Vagina (tissue), 2 donors: Measurements from ENCODE around the gene ARHGEF12. TPM values are rescaled to one million over a fixed set of nuclear protein-coding genes. Genes with fewer than 3 reads are reported as not detected.

Experiments
- DNase-seq, 2 donors: peaks; one replicate each; pipeline ENCODE4 v3.0.0-alpha.2; 2017; ENCODE audit errors: extremely low spot score in 2 of 2
- H3K27ac ChIP-seq: fragments of 200-600 bp; sonication (generic); one replicate; pipeline ENCODE4 v1.5.1; 2019
- H3K27me3 ChIP-seq: fragments of 200-600 bp; sonication (generic); one replicate; pipeline ENCODE4 v1.5.1; 2019
- H3K36me3 ChIP-seq, 2 donors: fragments of 200-600 bp; sonication (generic); one replicate each; pipeline ENCODE4 v1.5.1; 2017 to 2019
- H3K4me1 ChIP-seq: fragments of 200-600 bp; sonication (generic); one replicate; pipeline ENCODE4 v1.5.1; 2019
- H3K4me3 ChIP-seq, 2 donors: fragments of 200-600 bp; sonication (generic); 1 replicate in 1 of 2; 2 replicates in 1 of 2; pipeline ENCODE4 v1.5.1; 2016 to 2019
- H3K9me3 ChIP-seq: fragments of 200-600 bp; sonication (generic); one replicate; pipeline ENCODE4 v1.5.1; 2019
- CTCF ChIP-seq, 3 experiments: fragments of 450-650 bp in 2 of 3; fragments of 200-600 bp in 1 of 3; sonication (generic) in 1 of 3; IDR thresholded peaks; one replicate each; pipeline ENCODE4 v1.5.1; 2017 to 2019; ENCODE audit warnings: antibody characterized with exemption in 3 of 3, mild to moderate bottlenecking in 2 of 3, moderate library complexity in 2 of 3
- POLR2A ChIP-seq, 2 donors: fragments of 450-650 bp; IDR thresholded peaks; one replicate each; pipeline ENCODE4 v1.6.1; 2017; ENCODE audit warnings: antibody characterized with exemption in 2 of 2, mild to moderate bottlenecking in 2 of 2, moderate library complexity in 2 of 2
- POLR2AphosphoS5 ChIP-seq, 2 donors: sonication (generic); formaldehyde crosslinking; IDR thresholded peaks; one replicate each; pipeline ENCODE4 v1.9.0; 2017; ENCODE audit warnings: antibody characterized with exemption in 2 of 2, mild to moderate bottlenecking in 2 of 2, low read depth in 1 of 2; ENCODE audit not compliant: insufficient read depth in 1 of 2
- intact Hi-C: fragments of 100-400 bp; cut with DNase I; formaldehyde crosslinking; loops from one replicate; pipeline ENCODE4 v1.15.1; 2023
- total RNA-seq: library from RNA; depleted of rRNA; stranded (reverse); fragments of >200 nt; gene quantifications from one replicate; pipeline ENCODE4 v1.2.3, GENCODE V29; 2016

The ARHGEF12 gene
- total RNA-seq, 1 donor from 2014 or later: 106 TPM

GRCh38 chr11:120514541-120515121, 178.4 kb downstream of the ARHGEF12 start:
- TF ChIP-seq POLR2AphosphoS5 (IDR thresholded peaks at IDR 0.05; ENCODE audit: insufficient read depth in 1 of 2, low read depth in 1 of 2): no peak
- TF ChIP-seq CTCF (IDR thresholded peaks at IDR 0.05): no peak
- TF ChIP-seq POLR2A (IDR thresholded peaks at IDR 0.05): no peak
- no peak for DNase-seq
- Histone ChIP-seq H3K27ac (no peak overlapping the region), H3K36me3 (no peaks in the 10 kb centered on the region), H3K27me3 (no peaks in the 10 kb centered on the region), H3K4me3 (no peak overlapping the region), H3K4me1 (peaks cover 4% of the 10 kb centered on the region), H3K9me3 (no peaks in the 10 kb centered on the region)
- intact Hi-C loops: loop anchor here (5.0 to 10.0 kb wide), 3 partner anchors 173 to 680 kb away; no protein-coding TSS in a partner anchor

GRCh38 chr11:120515186-120515723, 179.0 kb downstream of the ARHGEF12 start:
- TF ChIP-seq POLR2AphosphoS5 (IDR thresholded peaks at IDR 0.05; ENCODE audit: insufficient read depth in 1 of 2, low read depth in 1 of 2) (no peak), POLR2A (IDR thresholded peaks at IDR 0.05) (no peak), CTCF (IDR thresholded peaks at IDR 0.05) (no peak)
- DNase-seq: no peak

GRCh38 chr11:120516461-120517389, 180.5 kb downstream of the ARHGEF12 start:
- H3K36me3 ChIP-seq: no peaks in the 10 kb centered on the region
- TF ChIP-seq CTCF (IDR thresholded peaks at IDR 0.05): no peak
- no peak overlapping the region for H3K27ac ChIP-seq
- H3K4me1 ChIP-seq: peaks cover 4% of the 10 kb centered on the region
- no peaks in the 10 kb centered on the region for H3K27me3 ChIP-seq
- DNase-seq: no peak
- no peaks in the 10 kb centered on the region for H3K9me3 ChIP-seq
- intact Hi-C loops: loop anchor here (10.0 kb wide), 2 partner anchors 438 to 678 kb away; no protein-coding TSS in a partner anchor
- H3K4me3 ChIP-seq: no peak overlapping the region

More at GRCh38 chr11:120515186-120515723, 179.0 kb downstream of the ARHGEF12 start:
- H3K4me1 ChIP-seq: peaks cover 4% of the 10 kb centered on the region
- H3K36me3 ChIP-seq: no peaks in the 10 kb centered on the region
- H3K27ac ChIP-seq: no peak overlapping the region
- no peaks in the 10 kb centered on the region for H3K27me3 ChIP-seq
- intact Hi-C loops: loop anchor here (10.0 kb wide), 2 partner anchors 440 to 680 kb away; no protein-coding TSS in a partner anchor
- H3K9me3 ChIP-seq: no peaks in the 10 kb centered on the region
- no peak overlapping the region for H3K4me3 ChIP-seq

- H3K27me3 ChIP-seq: no peaks in the 10 kb centered on the region
- intact Hi-C loops: loop anchor here (10.0 kb wide), 2 partner anchors 437 to 677 kb away; no protein-coding TSS in a partner anchor
- no peaks in the 10 kb centered on the region for H3K4me1 ChIP-seq
- TF ChIP-seq CTCF (IDR thresholded peaks at IDR 0.05): no peak
- no peak for TF ChIP-seq POLR2AphosphoS5 (IDR thresholded peaks at IDR 0.05; ENCODE audit: insufficient read depth in 1 of 2, low read depth in 1 of 2)
- TF ChIP-seq POLR2A (IDR thresholded peaks at IDR 0.05): no peak
- no peak for DNase-seq
- H3K4me3 ChIP-seq: no peak overlapping the region
- H3K9me3 ChIP-seq: no peaks in the 10 kb centered on the region
- no peak overlapping the region for H3K27ac ChIP-seq
- H3K36me3 ChIP-seq: no peaks in the 10 kb centered on the region
Observed at GRCh38 chr11:120517390-120517761, 181.2 kb downstream of the ARHGEF12 start.
